A549 treated with ZK216348 at 1 μM for 4 hours (cell line): ENCODE data around the gene CIAO3. TPM values are rescaled to one million over a fixed set of nuclear protein-coding genes. Genes with fewer than 3 reads are reported as not detected.

Source experiments
- total RNA-seq: library from RNA; stranded (reverse); fragments of 200-300 nt; extraction: Qiagen RNA extraction; gene quantifications from 5 replicates; pipeline ENCODE4 v1.2.3, GENCODE V29; 2022; ENCODE audit warnings: low read depth

The CIAO3 gene
- total RNA-seq = 16.4 to 29.7 TPM (median 25.3 TPM) in 5 replicates

GRCh38 chr16:740764-741505 is at the start of gene CIAO3:
CIAO3 (minus strand) TSS chr16:740997; CDS start chr16:740985, 12 bp downstream.

GRCh38 chr16:788399-789126 is 47.8 kb upstream of the CIAO3 start, which contains the start of gene CHTF18:
CHTF18 (plus strand) TSS chr16:788620; CDS start chr16:788685, 65 bp downstream.

GRCh38 chr16:787978-788398 is 47.2 kb upstream of the CIAO3 start, which contains the start of gene RPUSD1:
RPUSD1 (minus strand) TSS chr16:788381; CDS start chr16:787737, 644 bp downstream.

GRCh38 chr16:760545-761343 is 19.9 kb upstream of the CIAO3 start, which contains the start of gene MSLN:
MSLN (plus strand) TSS chr16:760734; CDS start chr16:762681, 1,947 bp downstream.

GRCh38 chr16:726438-727290 is 14.1 kb downstream of the CIAO3 start, which contains the start of the genes CCDC78 and HAGHL:
CCDC78 (minus strand) TSS chr16:726443; CDS start chr16:726367, 76 bp downstream.
HAGHL (plus strand) TSS chr16:727106; CDS start chr16:727510, 404 bp downstream.

GRCh38 chr16:720990-721764 is 19.6 kb downstream of the CIAO3 start, which contains the start of gene ANTKMT:
ANTKMT (plus strand) TSS chr16:721146; CDS start chr16:721275, 129 bp downstream.

GRCh38 chr16:714558-715476 is 26.0 kb downstream of the CIAO3 start, which contains the start of gene METRN:
METRN (plus strand) TSS chr16:715118; CDS start chr16:715290, 172 bp downstream.

GRCh38 chr16:705431-706188 is 35.2 kb downstream of the CIAO3 start, which contains the start of gene FBXL16:
FBXL16 (minus strand) TSS chr16:705801; CDS start chr16:697405, 8,396 bp downstream.

GRCh38 chr16:684071-684794 is 56.6 kb downstream of the CIAO3 start, which contains the start of gene JMJD8:
JMJD8 (minus strand) TSS chr16:684334; CDS start chr16:684319, 15 bp downstream.

GRCh38 chr16:679814-680624 is 60.8 kb downstream of the CIAO3 start, which contains the start of gene STUB1:
STUB1 (plus strand) TSS chr16:680410; CDS start chr16:680526, 116 bp downstream.

Other genes with a start within 250 kb of the CIAO3 start
- gene CAPN15, start 213.3 kb downstream of the CIAO3 start, total RNA-seq = 30.2 to 84.8 TPM (median 76.9 TPM) in 5 replicates
- 0.11 to 0.20 TPM (median 0.13 TPM) in 4 of 5 replicates, not detected in the other for gene PRR35, start 180.6 kb downstream of the CIAO3 start, total RNA-seq
- 0.14 to 0.32 TPM (median 0.19 TPM) in 5 replicates for gene NHLRC4, start 174.0 kb downstream of the CIAO3 start, total RNA-seq
- gene PIGQ, start 171.0 kb downstream of the CIAO3 start, total RNA-seq = 18.4 to 44.1 TPM (median 36.7 TPM) in 5 replicates
- 9.9 to 20.9 TPM (median 20.2 TPM) in 5 replicates for gene RAB40C, start 150.9 kb downstream of the CIAO3 start, total RNA-seq
- gene WFIKKN1, start 110.0 kb downstream of the CIAO3 start, total RNA-seq = 0.18 to 0.26 TPM (median 0.22 TPM) in 4 of 5 replicates, not detected in the other
- gene METTL26, start 104.7 kb downstream of the CIAO3 start, total RNA-seq = 71.6 to 145 TPM (median 132 TPM) in 5 replicates
- gene MCRIP2, start 99.2 kb downstream of the CIAO3 start, total RNA-seq = 17.9 to 45.8 TPM (median 40.4 TPM) in 5 replicates
- gene WDR90, start 91.6 kb downstream of the CIAO3 start, total RNA-seq = 13.9 to 34.9 TPM (median 26.8 TPM) in 5 replicates
- gene RHOT2, start 72.9 kb downstream of the CIAO3 start, total RNA-seq = 44.9 to 111 TPM (median 98.0 TPM) in 5 replicates
- 0.34 to 1.8 TPM (median 1.4 TPM) in 5 replicates for gene RHBDL1, start 65.3 kb downstream of the CIAO3 start, total RNA-seq
- gene STUB1, start 60.6 kb downstream of the CIAO3 start, total RNA-seq = 82.6 to 135 TPM (median 106 TPM) in 5 replicates
- gene JMJD8, start 56.7 kb downstream of the CIAO3 start, total RNA-seq = 55.5 to 80.8 TPM (median 78.9 TPM) in 5 replicates
- 2.9 to 7.7 TPM (median 6.7 TPM) in 5 replicates for gene WDR24, start 50.6 kb downstream of the CIAO3 start, total RNA-seq
- 3.5 to 8.1 TPM (median 7.5 TPM) in 5 replicates for gene FBXL16, start 35.2 kb downstream of the CIAO3 start, total RNA-seq
- gene METRN, start 25.9 kb downstream of the CIAO3 start, total RNA-seq = 66.1 to 229 TPM (median 200 TPM) in 5 replicates
- gene ANTKMT, start 19.9 kb downstream of the CIAO3 start, total RNA-seq = 25.7 to 66.6 TPM (median 52.1 TPM) in 5 replicates
- gene CCDC78, start 14.6 kb downstream of the CIAO3 start, total RNA-seq = 4.1 to 7.1 TPM (median 6.2 TPM) in 5 replicates
- gene HAGHL, start 13.9 kb downstream of the CIAO3 start, total RNA-seq = 14.3 to 23.8 TPM (median 18.4 TPM) in 5 replicates
- 2.4 to 4.2 TPM (median 3.2 TPM) in 5 replicates for gene MSLN, start 19.7 kb upstream of the CIAO3 start, total RNA-seq
- gene RPUSD1, start 47.4 kb upstream of the CIAO3 start, total RNA-seq = 28.5 to 57.2 TPM (median 55.7 TPM) in 5 replicates
- gene CHTF18, start 47.6 kb upstream of the CIAO3 start, total RNA-seq = 9.9 to 37.8 TPM (median 24.1 TPM) in 5 replicates
- not detected in 5 replicates for gene GNG13, start 59.7 kb upstream of the CIAO3 start, total RNA-seq
- gene LMF1, start 230.0 kb upstream of the CIAO3 start, total RNA-seq = 4.8 to 12.8 TPM (median 8.8 TPM) in 5 replicates
- gene SOX8, start 240.8 kb upstream of the CIAO3 start, total RNA-seq = 1.2 to 2.0 TPM (median 1.7 TPM) in 5 replicates